Left forelimb (tissue), 1 donor: ENCODE results near the gene IL22RA1.

Experiments
- DNase-seq: peaks from one replicate; pipeline ENCODE4 v3.0.0-alpha.2; 2018; ENCODE audit warnings: low spot score

Gene IL22RA1, protein sequence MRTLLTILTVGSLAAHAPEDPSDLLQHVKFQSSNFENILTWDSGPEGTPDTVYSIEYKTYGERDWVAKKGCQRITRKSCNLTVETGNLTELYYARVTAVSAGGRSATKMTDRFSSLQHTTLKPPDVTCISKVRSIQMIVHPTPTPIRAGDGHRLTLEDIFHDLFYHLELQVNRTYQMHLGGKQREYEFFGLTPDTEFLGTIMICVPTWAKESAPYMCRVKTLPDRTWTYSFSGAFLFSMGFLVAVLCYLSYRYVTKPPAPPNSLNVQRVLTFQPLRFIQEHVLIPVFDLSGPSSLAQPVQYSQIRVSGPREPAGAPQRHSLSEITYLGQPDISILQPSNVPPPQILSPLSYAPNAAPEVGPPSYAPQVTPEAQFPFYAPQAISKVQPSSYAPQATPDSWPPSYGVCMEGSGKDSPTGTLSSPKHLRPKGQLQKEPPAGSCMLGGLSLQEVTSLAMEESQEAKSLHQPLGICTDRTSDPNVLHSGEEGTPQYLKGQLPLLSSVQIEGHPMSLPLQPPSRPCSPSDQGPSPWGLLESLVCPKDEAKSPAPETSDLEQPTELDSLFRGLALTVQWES

GRCh38 chr1:24142546-24143534 is at the start of gene IL22RA1:
TSS of gene IL22RA1 (minus strand) at chr1:24143140. CDS start at chr1:24143082, 58 bp downstream.
- DNase-seq: no peak

GRCh38 chr1:24191860-24192259 is 48.9 kb upstream of the IL22RA1 start:
- DNase-seq: no peak

DNA sequence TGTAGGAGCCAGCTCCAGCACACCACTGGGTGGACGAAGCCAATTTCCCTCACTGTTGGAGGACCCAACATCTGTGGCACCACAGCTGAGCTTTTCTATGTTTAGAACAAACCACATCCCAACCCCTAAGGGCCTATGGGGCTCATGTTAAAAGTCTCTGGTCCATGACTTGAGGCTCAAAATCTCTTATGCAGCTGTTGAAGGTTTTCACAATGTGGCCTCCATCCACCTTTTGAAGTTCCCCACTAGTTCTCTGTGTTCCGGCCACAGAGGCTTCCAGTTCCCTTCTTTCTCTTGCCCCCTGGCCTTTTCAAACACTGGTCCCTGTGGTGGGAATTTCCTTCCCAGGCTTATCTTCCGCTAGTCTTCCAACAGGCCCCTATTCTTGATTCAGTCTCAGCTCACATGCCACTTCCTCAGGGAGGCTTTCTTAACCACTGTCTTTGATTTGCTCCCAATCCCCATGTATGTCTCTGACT is 48.1 kb upstream of the IL22RA1 start:
- no peak for DNase-seq

DNA sequence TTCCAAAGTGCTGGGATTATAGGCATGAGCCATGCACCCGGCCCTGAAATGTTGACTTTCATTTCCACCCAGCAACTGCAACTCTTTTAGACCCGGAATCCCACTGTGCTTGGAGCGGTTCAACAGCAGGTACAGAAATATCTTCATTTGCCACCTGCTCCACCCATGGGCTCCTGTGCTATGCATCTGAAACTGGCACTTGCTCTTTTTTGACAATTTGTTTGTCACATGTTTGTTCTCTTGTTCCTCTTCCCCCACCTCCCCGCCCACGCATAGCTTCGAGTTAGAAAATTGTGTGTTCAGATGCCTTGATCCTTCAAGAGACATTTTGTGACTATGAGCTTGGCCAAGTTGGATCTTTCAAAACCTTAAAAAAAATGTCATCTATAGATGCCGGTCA is 46.6 kb upstream of the IL22RA1 start:
- DNase-seq: no peak

DNA sequence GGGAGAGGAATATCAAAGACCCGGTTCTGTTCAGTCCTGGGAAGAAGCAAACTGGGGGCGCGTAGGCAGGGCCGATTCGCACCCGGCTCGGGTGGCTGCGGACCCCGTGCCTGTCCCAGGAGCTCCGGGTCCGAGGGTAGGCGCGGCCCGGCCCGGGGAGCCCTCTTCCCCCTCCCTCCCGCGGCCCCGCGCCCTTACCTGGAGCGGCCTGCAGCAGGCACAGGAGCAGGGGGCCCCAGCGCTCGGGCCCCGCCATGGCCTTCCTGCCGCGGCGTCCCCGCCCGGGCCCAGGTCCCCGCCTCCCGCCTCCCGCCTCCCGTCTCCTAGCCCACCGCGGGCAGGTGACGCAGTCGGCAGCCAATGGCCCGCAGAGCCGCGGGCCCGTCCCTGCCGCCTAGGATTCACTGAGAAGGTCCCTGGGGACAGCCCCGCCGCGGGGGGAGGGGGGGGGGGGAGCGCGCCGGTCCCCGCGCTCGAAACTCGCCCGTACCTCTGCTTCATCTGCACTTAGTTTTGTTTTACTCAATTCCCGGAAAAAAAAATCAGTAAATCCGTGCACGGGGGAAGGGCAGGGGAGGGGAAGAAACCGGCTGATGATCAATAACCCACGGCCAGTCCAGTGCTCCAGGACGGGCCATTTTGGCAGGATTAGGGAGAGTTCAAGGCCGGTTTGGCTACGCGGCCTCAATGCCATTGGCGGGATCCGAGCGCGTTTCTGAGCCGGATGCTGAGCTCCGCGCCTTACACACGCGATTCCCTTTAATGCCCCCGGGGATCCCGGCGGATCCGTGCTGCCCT is 44.3 kb upstream of the IL22RA1 start, which contains the start of gene IFNLR1:
TSS of gene IFNLR1 (minus strand) at position 297 of the 798 bp plus-strand sequence. CDS start at position 256, 41 bp downstream.
- DNase-seq: peak; percentile 63

DNA sequence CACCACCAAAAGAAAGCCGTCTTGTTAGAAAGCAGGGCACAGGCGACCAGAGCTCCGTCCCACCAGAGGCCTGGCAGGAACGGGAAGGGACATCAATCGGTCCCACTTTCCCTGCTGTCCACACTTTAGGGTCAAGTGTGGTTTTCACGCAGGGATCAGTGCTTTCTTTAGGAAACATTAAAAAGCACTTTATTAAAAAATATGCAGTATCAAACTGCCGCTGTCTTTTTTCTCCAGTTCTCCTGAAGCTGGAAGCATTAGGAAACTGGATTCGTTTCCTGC is 43.7 kb upstream of the IL22RA1 start:
- peak; percentile 41 for DNase-seq

DNA sequence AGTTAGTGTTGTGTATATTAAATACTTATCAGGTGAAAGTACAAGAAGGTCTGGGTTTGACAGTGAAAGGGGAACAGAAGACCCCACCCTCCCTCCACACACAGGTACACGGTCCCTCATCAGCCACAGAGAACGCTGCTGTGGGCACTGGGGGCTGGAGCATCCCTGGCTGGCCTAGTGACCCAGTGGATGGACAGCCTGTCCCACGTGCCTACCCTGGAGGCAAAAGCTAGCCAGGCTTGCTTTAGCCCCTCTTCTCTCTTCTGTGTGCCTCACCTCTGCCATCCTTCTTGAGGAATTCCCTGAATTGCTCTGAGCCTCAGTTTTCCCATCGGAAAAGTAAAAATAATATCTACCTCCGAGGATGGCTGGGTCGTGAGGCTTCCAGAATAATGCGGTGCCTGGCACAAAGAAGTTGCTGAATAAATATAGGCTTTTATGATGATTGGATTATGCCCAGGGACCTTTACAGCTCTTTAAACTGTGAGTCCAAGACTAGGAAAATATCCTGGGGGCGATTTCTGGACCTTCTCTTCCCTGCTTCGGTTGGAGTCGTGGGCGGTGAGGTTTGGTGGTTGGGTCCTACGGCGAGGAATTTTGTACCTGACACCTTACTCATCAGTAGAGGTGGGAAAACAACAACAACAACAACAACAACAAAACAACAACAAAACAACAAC is 43.2 kb upstream of the IL22RA1 start:
- peak; percentile 9 for DNase-seq

DNA sequence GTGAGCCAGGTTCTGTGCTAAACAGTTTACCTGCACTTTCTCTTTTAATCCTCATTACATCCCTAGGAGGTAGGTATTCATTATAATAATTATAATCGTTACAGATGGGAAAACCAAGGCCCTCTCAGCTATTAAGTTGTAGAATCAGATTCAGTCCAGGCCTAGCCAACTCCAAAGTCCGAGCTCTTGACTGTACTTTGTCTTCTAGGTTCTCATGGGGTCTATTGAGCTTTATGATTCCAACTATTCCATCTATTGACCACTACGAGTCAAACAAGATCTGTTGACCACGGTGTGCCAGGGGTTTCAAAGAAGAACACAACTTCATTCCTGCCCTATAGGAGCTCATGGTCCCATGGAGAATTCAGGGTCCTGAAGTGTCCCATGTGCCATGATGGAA is 42.1 kb upstream of the IL22RA1 start:
- DNase-seq: no peak

- DNase-seq: no peak
Observed at GRCh38 chr1:24182061-24182460, 39.1 kb upstream of the IL22RA1 start.

GRCh38 chr1:24181619-24182018 is 38.7 kb upstream of the IL22RA1 start:
- DNase-seq: no peak

DNA sequence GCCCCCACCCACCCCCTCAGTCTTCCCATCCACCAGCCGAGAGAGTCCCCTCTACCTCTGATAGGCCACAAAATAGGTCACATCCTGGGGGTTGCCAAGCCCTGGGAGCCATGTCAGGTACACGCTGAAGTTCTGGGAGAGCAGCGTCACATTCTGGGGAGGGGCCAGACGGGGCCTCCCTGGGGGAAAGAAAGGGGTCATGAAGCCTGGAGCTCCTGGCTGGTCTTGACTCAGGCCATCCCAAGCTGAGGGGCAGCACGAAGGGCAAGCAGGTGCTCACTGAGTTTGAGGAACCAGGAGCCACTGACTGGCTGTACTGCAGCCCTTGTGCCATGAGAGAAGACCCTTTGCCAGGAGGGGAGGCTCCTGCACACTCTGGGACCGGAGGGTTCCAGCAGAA is 37.7 kb upstream of the IL22RA1 start:
- no peak for DNase-seq

DNA sequence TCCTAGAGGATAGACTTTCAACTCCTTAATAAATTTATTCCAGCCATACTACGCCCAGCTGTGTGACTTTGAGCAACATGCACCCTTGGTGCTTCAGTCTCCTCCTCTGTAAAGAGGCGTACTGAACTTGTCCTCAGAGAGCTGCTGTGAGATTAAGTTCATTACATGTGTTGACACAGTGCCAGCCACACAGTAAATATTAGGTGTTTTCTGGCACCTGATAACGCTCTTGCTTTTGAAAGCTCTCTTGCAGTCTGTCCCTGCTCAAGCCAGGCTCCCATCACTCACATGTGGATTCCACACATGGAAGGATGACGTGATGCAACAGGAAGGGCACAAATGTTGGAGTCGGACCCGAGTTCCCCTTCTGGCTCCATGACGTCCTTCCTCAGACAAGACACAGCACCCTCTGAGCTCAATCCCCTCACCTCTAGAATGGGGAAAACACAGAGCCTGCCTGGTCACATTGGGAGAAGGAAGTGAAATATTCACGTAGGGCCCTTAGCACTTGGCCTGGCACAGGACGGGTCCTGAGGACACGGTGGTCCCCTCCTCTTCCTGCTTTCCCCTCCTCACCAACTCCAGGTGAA is 36.4 kb upstream of the IL22RA1 start:
- no peak for DNase-seq

GRCh38 chr1:24178407-24178806 is 35.5 kb upstream of the IL22RA1 start:
- no peak for DNase-seq

DNA sequence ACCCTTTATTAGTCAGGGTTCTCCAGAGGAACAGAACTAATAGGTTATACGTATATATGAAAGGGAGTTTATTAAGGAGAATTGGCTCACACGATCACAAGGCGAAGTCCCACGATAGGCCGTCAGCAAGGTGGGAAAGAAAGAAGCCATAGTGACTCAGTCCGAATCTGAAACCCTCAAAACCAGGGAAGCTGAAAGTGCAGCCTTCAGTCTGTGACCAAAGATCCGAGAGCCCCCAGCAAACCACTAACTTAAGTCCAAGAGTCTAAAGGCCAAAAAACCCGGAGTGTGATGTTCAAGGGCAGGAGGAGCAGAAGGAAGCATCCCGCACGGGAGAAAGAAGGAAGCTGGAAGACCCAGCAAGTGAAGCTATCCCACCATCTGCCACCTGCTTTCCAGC is 34.2 kb upstream of the IL22RA1 start:
- no peak for DNase-seq

- no peak for DNase-seq
Observed at GRCh38 chr1:24175033-24175755, 32.3 kb upstream of the IL22RA1 start.

GRCh38 chr1:24173638-24174575 is 31.0 kb upstream of the IL22RA1 start:
- no peak for DNase-seq

- no peak for DNase-seq
Observed at GRCh38 chr1:24172598-24172997, 29.7 kb upstream of the IL22RA1 start.

DNA sequence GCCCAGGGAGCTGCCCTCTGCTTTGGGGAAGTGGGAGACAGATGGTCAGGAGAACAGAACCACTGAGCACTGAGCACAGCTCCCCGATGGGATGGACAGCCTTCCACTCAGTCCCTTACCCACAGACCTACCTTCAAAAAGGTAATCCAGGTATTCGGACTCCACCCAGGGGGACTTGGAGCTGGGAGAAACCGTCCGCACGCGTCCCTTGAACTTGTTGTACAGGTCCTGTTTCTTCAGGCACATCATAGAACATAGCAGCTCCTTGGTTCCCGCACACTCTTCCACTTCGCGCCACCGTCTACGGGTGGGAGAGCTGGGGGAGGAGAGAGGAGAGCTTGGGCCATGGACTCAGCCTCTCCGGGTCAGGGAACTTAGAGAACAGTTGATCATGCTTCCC is 26.3 kb upstream of the IL22RA1 start:
- no peak for DNase-seq

DNA sequence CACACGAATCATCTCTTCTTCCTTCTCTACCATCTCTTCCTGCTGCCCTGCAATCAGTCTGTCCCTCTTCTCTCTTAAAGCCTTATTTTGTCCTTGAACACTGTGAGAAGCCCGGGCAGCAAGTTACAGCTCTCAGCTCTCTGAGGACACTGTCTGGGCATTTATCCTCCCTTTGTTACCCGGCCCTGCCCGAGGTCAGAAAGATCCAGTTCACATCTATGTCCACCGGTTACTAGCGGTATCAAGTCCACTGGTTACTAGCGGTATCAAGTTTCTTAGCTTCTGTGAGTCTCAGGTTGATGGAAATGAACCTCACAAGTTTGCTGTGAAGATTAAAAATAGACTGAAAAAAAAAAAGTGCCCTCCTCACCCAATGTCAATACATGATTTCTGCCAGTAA is 25.3 kb upstream of the IL22RA1 start:
- no peak for DNase-seq
